Measurements from ENCODE around the gene C1QL1.
A peak's percentile ranks its signal among the peaks of the same experiment; 100 is the strongest.
"Not testable (repeated sequence)": the region's sequence is repeated elsewhere in the genome, so short reads cannot be mapped to it uniquely, and the experiment has no call there.

Gene C1QL1

GRCh38 chr17:44959821-44960531, 8.1 kb downstream of the C1QL1 start:
- DNase-seq: no peak

DNA sequence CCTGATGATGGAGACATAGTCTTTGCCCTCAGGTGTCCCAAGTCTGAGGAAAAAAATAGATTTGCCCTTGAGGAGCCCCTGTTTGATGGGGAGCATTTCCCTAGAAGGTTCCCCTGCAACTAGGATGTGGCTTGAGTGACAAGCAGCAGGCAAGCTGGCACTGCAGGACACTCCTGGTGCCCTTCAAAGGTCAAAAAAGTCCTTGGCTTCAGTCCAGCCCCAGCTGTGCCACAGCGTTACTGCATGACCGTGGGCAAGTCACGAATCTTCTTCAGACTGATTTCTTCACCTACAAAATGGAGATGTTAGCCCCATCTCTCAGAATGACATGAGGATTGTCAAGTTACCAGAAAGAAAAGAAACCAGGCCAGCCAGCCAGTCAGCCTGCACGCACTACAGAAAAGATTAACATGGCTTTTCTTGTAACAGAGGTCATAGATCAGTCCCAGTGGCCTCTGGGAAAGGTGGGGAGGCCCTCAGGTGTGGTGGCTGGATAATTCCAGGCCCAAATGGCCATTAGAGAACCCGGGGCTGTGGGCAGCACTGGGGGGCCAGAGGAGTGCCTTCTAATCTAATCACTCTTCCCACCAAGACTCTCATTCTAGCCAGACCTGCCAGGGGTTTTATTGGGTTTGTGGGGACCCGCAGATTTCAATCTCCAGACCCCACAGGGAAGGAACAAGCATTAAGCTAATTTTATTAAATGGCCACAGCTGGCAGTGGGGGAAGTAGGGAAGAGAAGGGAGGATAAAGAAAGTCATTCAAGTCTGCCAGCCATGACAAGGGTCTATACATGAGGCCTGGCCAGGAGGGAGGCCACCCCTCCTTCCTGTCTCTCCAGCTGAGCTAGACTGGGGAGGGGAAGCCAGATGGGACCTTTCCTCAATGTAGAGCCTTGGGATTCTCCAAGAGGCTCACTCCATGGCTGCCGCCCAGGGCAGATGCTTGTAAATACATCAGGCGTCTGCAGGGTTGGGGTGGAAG, 10.8 kb downstream of the C1QL1 start:
- DNase-seq: no peak

GRCh38 chr17:44955674-44956425, 12.3 kb downstream of the C1QL1 start:
- no peak for DNase-seq

- DNase-seq: no peak
Measured at GRCh38 chr17:44952946-44953475, 15.1 kb downstream of the C1QL1 start.

DNA sequence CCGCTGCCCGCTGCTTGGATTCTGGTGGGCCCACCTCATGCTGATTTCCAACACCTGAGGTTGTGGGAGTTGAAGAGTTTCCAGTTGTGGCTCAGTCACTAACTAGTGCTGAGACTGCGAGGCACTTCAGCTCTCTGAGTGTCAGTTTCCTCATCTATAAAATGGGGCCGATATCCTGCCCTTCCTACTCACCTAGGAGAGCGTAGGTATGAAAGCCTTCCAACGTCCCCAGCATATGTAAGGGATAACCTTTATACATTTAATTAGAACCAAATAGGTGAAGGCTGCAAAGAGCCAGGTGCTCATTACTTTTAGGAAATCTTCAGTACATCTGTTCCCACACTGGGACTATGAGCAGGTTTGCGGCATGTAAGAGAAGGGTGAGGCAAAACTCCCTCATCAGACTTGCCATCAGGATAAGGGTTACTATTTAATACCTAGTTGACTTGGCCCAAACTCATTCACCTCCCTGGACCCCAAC, 19.7 kb downstream of the C1QL1 start:
- no peak for DNase-seq

- peak; percentile 98 for DNase-seq
Measured at GRCh38 chr17:44947461-44948314, 20.4 kb downstream of the C1QL1 start, which contains the start of gene KIF18B. Gene KIF18B (minus strand): TSS chr17:44947773. CDS start chr17:44936344, 11,429 bp downstream.

DNA sequence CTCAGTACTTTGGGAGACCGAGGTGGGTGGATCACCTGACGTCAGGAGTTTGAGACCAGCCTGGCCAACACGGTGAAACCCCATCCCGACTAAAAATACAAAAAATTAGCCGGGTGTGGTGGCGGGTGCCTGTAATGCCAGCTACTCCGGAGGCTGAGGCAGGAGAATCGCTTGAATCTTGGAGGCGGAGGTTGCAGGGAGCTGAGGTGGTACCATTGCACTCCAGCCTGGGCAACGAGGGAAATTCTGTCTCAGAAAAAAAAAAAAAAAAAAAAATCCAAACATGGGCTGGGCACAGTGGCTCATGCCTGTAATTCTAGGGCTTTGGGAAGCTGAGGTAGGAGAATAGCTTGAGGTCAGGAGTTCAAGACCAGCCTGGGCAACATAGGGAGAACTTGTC, 22.5 kb downstream of the C1QL1 start:
- DNase-seq: not testable (repeated sequence)

DNA sequence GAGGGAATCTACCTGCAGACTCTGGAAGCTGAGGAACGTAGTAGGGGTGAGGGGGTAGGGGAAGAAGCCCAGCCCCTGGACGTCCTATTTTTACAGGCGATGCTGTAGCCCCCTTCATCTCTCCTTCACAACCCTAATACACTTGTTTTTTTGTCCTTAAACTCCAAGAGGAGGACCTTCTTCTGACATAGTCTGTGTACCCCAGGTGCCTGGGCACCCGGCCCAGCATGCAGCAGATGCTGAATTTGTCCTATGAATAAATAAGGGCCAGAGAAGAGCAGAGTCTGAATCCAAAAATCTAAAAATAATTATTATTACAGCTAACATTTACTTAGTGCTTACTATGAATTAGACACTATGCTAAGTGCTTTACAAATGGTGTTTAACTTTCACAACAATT, 25.6 kb downstream of the C1QL1 start:
- no peak for DNase-seq

DNA sequence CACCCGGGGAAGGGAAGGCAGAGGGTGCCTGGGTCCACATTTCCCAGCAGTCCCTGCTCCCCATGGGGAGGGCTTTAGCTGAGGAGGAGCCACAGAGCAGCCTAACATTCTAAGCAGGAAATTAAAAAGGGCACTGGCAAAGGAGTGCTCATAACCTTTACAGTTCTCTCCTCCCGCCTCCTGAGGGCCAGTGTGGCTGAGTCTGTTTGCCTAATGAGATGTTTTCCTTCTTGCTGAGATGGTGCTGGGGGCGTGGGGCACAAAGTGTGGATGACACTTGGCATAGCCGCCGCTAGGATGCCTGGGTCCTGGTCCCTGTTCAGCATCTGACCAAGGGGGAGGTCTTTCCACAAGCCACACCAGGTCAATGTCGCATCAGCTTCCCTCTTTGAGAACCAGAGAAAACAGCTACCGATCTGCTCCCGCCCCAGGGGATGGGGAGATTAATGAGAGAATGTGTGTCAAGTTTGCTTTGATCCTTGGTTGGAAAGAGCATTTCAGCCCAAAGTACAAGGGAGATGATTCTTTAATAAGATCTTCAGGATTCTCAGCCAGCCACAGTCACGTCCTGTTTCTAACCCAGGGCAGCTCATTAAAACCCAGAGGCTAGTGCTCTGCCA, 26.3 kb downstream of the C1QL1 start:
- DNase-seq: no peak

DNA sequence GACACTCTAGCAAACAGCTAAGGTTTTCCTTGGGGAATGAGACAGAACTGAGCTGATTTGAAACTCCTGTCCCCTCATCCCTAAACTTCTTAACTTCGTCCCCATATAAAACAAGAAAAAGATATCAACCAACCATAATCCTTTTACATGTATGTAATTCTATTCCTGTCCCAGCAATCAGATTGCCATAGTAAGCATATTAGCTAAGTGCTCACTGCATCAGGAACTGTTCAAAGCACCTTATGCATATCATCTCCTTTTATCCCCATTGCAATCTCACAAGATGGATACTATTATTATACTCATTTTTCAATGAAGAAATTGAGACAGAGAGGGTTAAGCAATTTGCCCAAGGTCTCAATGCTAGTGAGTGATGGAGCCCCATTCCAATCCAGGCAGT, 27.3 kb downstream of the C1QL1 start:
- DNase-seq: no peak

DNA sequence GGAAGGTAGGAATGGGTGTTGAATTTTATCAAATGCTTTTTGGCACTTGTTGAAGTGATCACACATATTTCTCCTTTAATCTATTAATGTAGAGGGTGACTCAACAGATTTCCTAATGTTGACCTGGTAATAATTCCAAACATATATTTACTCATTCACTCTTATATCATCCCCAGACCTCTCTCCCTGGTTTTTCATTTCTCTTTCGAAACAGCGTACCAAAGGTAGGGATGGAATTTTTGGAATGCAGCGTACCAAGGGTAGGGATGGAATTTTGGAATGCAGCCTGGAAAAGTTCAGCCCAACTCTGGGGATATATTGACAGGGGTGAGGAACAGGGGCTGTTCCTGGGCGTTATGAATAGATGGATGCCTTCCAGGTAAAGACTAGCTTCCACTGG, 27.8 kb downstream of the C1QL1 start:
- no peak for DNase-seq

DNA sequence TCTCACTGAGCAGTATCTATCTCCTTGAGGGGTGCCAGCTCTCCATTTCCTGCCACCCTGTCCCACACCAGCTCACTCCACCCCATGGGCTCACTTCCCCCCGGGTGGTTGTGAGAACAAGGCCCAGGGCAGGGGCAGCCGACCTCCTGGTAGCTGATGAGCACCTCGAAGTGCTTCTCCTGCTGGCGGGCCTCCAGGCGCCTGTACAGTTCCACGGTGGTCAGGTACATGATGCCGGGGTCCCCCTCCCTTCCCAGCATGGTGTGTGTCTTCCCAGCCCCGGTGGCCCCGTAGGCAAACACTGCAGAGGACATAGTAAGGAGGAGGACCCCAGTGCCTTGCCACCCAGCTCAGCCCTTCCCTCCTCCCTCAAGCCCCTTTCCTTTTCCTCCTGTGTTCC, 33.0 kb downstream of the C1QL1 start:
- DNase-seq: no peak

- no peak for DNase-seq
Measured at GRCh38 chr17:44934745-44935105, 33.4 kb downstream of the C1QL1 start.

DNA sequence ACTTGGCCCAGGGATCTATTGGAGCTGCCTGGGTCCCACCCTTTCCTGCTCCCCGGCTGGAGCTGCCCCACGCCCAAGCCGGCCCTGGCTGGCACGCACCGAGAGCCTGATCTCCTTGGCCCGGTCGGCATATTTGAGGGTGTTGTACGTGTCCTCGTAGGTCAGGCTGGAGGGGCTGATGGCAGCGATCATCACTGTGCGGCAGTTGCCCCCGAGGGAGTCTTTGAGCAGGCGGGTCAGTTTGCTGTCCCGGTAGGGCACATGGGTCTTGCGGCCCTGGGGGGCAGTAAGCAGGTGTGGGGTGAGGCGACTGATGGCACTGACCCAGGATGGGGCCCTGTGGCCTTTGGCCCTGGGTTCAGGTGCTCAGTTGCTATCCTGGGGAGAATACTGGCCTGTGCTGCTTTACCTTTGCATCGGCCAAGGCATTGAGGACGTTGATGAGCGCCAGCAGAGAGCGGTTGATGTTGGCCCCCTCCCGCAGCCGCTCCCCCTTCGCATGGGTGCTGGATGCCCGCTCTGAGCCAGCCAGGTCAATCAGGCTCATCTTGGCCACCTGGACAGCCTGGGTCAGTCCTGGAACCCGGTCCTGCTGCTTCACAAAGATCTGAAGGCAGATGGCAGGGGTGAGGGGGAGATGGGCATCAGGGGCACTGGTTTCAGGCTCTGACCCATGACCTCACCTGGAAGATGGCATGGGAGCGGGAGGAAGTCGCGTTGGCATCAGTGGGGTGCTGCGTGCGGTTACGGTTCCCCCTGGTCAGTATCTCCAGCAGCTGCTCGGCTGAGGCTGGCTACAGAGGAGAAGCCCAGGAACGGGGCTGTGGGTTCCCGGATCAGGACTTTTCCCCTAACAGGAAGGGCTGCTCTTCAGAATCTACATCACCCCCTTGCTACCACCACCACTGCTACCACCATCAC, 34.0 kb downstream of the C1QL1 start:
- DNase-seq: no peak

- no peak for DNase-seq
Measured at GRCh38 chr17:44932787-44933097, 35.4 kb downstream of the C1QL1 start.

GRCh38 chr17:44932096-44932786, 35.9 kb downstream of the C1QL1 start:
- no peak for DNase-seq

DNA sequence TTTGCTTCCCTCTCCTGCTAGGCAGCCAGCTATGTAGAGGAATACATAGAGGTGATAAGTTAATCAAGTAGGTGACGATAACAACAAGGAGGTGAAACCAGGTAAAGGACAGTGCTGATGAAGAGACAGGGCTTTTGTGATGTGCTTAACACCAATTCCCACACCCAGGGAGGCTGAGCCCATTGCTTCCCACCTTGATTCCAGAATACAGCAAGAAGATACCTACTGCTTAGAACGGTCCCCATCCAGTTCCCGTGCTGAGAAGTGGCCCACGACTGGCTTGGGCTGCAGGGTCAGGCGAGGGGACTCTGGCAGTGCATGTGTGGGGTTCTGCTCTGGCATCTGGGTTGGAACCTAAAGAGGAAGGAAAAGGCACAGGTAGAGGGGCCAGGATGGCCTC, 36.7 kb downstream of the C1QL1 start:
- DNase-seq: no peak

GRCh38 chr17:44930667-44931066, 37.4 kb downstream of the C1QL1 start:
- DNase-seq: no peak

- no peak for DNase-seq
Measured at GRCh38 chr17:44928950-44929720, 39.0 kb downstream of the C1QL1 start.
